ENCODE data around the gene SAFB2.

- TF ChIP-seq CTCF (IDR thresholded peaks at IDR 0.05) (no peak), POLR2A (IDR thresholded peaks at IDR 0.05) (no peak), POLR2AphosphoS5 (IDR thresholded peaks at IDR 0.05) (no peak)
Measured at GRCh38 chr19:5588441-5588840, 34.1 kb downstream of the SAFB2 start.

Data from stomach (tissue), 4 donors.